Measurements from ENCODE around the gene DPPA4.

DPPA4 gene

DNA sequence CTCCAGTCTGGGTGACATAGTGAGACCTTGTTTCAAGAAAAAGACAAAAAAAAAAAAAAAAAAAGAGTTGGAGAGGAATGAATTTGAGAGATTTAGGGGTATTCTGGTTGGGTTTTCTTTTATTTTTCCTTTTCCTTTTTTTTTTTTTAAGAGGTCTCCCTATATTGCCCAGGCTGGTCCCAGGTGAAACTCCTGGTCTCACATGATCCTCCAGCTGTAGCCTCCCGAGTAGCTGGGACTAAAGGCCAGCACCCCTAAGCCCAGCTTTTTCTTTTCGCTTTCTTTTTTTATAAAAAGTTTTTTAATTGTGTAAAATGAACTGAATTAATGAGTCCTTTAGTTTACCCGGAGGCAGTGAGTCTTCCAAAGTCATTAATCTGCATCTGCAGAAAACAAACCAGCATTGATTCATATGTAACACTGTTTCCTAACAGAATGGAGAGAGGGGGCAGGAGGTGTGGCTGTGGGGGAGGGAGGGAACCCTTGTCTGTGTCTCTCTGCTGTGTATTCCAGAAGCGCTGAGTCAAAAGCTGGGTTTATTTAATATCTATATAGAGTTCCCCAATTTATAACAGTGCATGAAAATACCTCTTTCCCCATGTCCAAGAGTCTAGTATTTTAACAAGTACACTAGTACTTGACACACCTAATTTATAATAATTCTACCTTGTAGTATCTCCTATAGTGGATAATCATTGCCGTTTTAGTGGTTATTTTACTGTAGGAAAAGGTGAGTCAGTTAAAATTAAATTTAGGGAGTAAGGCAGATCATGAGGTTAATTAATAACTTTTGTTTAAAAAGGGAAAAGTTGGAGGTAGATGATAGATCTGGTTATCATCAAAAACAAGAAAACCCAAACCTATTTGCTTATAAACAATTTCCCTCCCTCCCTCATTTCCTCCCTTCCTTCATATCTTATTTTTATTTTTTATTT is 2.6 kb upstream of the DPPA4 start:
- TF ChIP-seq TAF1 (IDR thresholded peaks at IDR 0.05; ENCODE audit: low read depth, low read length): no peak
- TF ChIP-seq PAX5 (IDR thresholded peaks at IDR 0.05; ENCODE audit: insufficient read depth, low read length, severe bottlenecking): no peak
- no peak for TF ChIP-seq POLR2A (IDR thresholded peaks at IDR 0.05; ENCODE audit: low read depth, low read length)
- TF ChIP-seq POLR2AphosphoS5 (IDR thresholded peaks at IDR 0.05; ENCODE audit: low read depth, low read length): no peak
- TF ChIP-seq SPI1 (IDR thresholded peaks at IDR 0.05; ENCODE audit: low read depth, low read length): no peak
- no peak for TF ChIP-seq POU2F2 (IDR thresholded peaks at IDR 0.05; ENCODE audit: low read depth, low read length)
- FAIRE-seq (no peak), DNase-seq (ENCODE audit: insufficient read length, low spot score) (no peak)

DNA sequence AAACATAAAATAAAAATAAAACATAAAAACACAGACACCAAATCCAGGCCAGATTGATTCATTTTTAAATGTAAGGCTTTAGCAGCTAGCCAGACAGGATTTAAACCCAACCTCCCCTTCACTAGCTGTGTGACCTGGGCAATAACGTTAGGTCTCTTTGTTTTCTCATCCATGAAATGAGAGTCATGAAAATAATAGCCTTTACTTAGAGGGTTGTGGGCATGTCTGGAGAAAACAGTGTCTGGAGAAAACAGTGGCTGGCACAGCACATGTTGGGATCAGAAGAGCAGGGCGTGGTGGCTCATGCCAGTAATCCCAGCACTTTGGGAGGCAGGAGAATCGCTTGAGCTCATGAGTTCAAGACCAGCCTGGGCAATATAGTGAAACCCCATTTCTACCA is 1.9 kb upstream of the DPPA4 start:
- TF ChIP-seq TAF1 (IDR thresholded peaks at IDR 0.05; ENCODE audit: low read depth, low read length) (no peak), PAX5 (IDR thresholded peaks at IDR 0.05; ENCODE audit: insufficient read depth, low read length, severe bottlenecking) (no peak), POU2F2 (IDR thresholded peaks at IDR 0.05; ENCODE audit: low read depth, low read length) (no peak), POLR2AphosphoS5 (IDR thresholded peaks at IDR 0.05; ENCODE audit: low read depth, low read length) (no peak), SPI1 (IDR thresholded peaks at IDR 0.05; ENCODE audit: low read depth, low read length) (no peak), POLR2A (IDR thresholded peaks at IDR 0.05; ENCODE audit: low read depth, low read length) (no peak)
- DNase-seq (ENCODE audit: insufficient read length, low spot score): no peak
- no peak for FAIRE-seq

DNA sequence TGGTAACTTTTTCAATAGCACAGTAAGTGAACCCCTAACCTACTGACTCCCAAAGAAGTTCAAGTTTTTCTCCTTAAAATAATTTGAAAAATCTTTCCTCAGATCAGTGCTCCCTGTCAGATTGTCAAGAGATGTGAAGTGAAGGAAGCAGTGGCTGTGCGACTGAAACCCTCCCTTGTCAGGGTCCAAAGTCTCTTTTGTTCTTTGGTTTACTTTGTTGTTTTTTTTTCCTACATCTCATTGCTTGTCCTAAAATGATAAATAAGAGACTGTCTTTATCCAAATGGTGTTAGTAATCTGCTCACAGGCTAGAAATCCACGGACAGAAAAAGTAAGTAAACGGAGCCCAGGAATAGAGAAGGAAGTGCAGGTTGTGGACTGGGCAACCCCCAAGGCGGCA is 976 bp upstream of the DPPA4 start:
- TF ChIP-seq SPI1 (IDR thresholded peaks at IDR 0.05; ENCODE audit: low read depth, low read length): no peak
- TF ChIP-seq PAX5 (IDR thresholded peaks at IDR 0.05; ENCODE audit: insufficient read depth, low read length, severe bottlenecking): no peak
- TF ChIP-seq POLR2AphosphoS5 (IDR thresholded peaks at IDR 0.05; ENCODE audit: low read depth, low read length): no peak
- no peak for TF ChIP-seq POLR2A (IDR thresholded peaks at IDR 0.05; ENCODE audit: low read depth, low read length)
- TF ChIP-seq TAF1 (IDR thresholded peaks at IDR 0.05; ENCODE audit: low read depth, low read length): no peak
- TF ChIP-seq POU2F2 (IDR thresholded peaks at IDR 0.05; ENCODE audit: low read depth, low read length): no peak
- DNase-seq (ENCODE audit: insufficient read length, low spot score) (no peak), FAIRE-seq (no peak)

GRCh38 chr3:109336291-109336861 is 970 bp downstream of the DPPA4 start:
- no peak for TF ChIP-seq PAX5 (IDR thresholded peaks at IDR 0.05; ENCODE audit: insufficient read depth, low read length, severe bottlenecking)
- TF ChIP-seq TAF1 (IDR thresholded peaks at IDR 0.05; ENCODE audit: low read depth, low read length): no peak
- TF ChIP-seq POU2F2 (IDR thresholded peaks at IDR 0.05; ENCODE audit: low read depth, low read length): no peak
- no peak for TF ChIP-seq SPI1 (IDR thresholded peaks at IDR 0.05; ENCODE audit: low read depth, low read length)
- no peak for TF ChIP-seq POLR2AphosphoS5 (IDR thresholded peaks at IDR 0.05; ENCODE audit: low read depth, low read length)
- TF ChIP-seq POLR2A (IDR thresholded peaks at IDR 0.05; ENCODE audit: low read depth, low read length): no peak
- FAIRE-seq: no peak
- DNase-seq (ENCODE audit: insufficient read length, low spot score): no peak

- TF ChIP-seq POLR2AphosphoS5 (IDR thresholded peaks at IDR 0.05; ENCODE audit: low read depth, low read length) (no peak), POLR2A (IDR thresholded peaks at IDR 0.05; ENCODE audit: low read depth, low read length) (no peak), TAF1 (IDR thresholded peaks at IDR 0.05; ENCODE audit: low read depth, low read length) (no peak), POU2F2 (IDR thresholded peaks at IDR 0.05; ENCODE audit: low read depth, low read length) (no peak), PAX5 (IDR thresholded peaks at IDR 0.05; ENCODE audit: insufficient read depth, low read length, severe bottlenecking) (no peak), SPI1 (IDR thresholded peaks at IDR 0.05; ENCODE audit: low read depth, low read length) (no peak)
- FAIRE-seq (no peak), DNase-seq (ENCODE audit: insufficient read length, low spot score) (no peak)
Measured at GRCh38 chr3:109334572-109334971, 2.8 kb downstream of the DPPA4 start.

- TF ChIP-seq POU2F2 (IDR thresholded peaks at IDR 0.05; ENCODE audit: low read depth, low read length): no peak
- TF ChIP-seq TAF1 (IDR thresholded peaks at IDR 0.05; ENCODE audit: low read depth, low read length): no peak
- no peak for TF ChIP-seq PAX5 (IDR thresholded peaks at IDR 0.05; ENCODE audit: insufficient read depth, low read length, severe bottlenecking)
- DNase-seq (ENCODE audit: insufficient read length, low spot score) (no peak), FAIRE-seq (no peak)
Measured at GRCh38 chr3:109331692-109332091, 5.7 kb downstream of the DPPA4 start.

DNA sequence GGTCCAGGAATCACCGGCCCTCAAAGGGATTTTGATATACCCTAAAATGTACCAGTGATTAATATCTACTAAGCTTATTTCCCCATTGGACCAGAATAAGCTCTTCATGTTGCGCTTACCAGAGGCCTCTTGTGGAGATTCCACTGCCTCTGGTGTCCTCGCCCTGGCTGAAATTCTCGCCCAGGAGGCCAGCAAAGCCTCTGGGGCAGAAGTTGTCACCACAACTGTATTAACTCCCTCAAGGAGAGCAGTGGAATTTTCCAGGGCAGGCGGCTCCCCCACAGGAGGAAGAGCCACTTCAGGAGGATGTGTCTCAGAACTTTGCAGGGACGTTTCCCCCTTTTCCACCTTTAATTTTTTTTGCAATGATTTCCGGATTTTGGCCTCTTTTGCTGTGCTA is 6.9 kb downstream of the DPPA4 start:
- TF ChIP-seq POLR2AphosphoS5 (IDR thresholded peaks at IDR 0.05; ENCODE audit: low read depth, low read length): no peak
- no peak for TF ChIP-seq POLR2A (IDR thresholded peaks at IDR 0.05; ENCODE audit: low read depth, low read length)
- no peak for TF ChIP-seq POU2F2 (IDR thresholded peaks at IDR 0.05; ENCODE audit: low read depth, low read length)
- TF ChIP-seq SPI1 (IDR thresholded peaks at IDR 0.05; ENCODE audit: low read depth, low read length): no peak
- TF ChIP-seq TAF1 (IDR thresholded peaks at IDR 0.05; ENCODE audit: low read depth, low read length): no peak
- no peak for TF ChIP-seq PAX5 (IDR thresholded peaks at IDR 0.05; ENCODE audit: insufficient read depth, low read length, severe bottlenecking)
- FAIRE-seq: no peak
- DNase-seq (ENCODE audit: insufficient read length, low spot score): no peak

- DNase-seq (ENCODE audit: insufficient read length, low spot score) (no peak), FAIRE-seq (no peak)
- no peak for TF ChIP-seq TAF1 (IDR thresholded peaks at IDR 0.05; ENCODE audit: low read depth, low read length)
- TF ChIP-seq PAX5 (IDR thresholded peaks at IDR 0.05; ENCODE audit: insufficient read depth, low read length, severe bottlenecking): no peak
- no peak for TF ChIP-seq POLR2A (IDR thresholded peaks at IDR 0.05; ENCODE audit: low read depth, low read length)
- TF ChIP-seq SPI1 (IDR thresholded peaks at IDR 0.05; ENCODE audit: low read depth, low read length): no peak
- TF ChIP-seq POU2F2 (IDR thresholded peaks at IDR 0.05; ENCODE audit: low read depth, low read length): no peak
- no peak for TF ChIP-seq POLR2AphosphoS5 (IDR thresholded peaks at IDR 0.05; ENCODE audit: low read depth, low read length)
Measured at GRCh38 chr3:109328202-109328601, 9.1 kb downstream of the DPPA4 start.

GRCh38 chr3:109325657-109326056 is 11.7 kb downstream of the DPPA4 start:
- FAIRE-seq (no peak), DNase-seq (ENCODE audit: insufficient read length, low spot score) (no peak)
- no peak for TF ChIP-seq POLR2AphosphoS5 (IDR thresholded peaks at IDR 0.05; ENCODE audit: low read depth, low read length)
- TF ChIP-seq TAF1 (IDR thresholded peaks at IDR 0.05; ENCODE audit: low read depth, low read length): no peak
- TF ChIP-seq PAX5 (IDR thresholded peaks at IDR 0.05; ENCODE audit: insufficient read depth, low read length, severe bottlenecking): no peak
- TF ChIP-seq POU2F2 (IDR thresholded peaks at IDR 0.05; ENCODE audit: low read depth, low read length): no peak
- TF ChIP-seq SPI1 (IDR thresholded peaks at IDR 0.05; ENCODE audit: low read depth, low read length): no peak
- no peak for TF ChIP-seq POLR2A (IDR thresholded peaks at IDR 0.05; ENCODE audit: low read depth, low read length)
